ENCODE measurements around the gene CMTM3.
"Not testable (repeated sequence)": the region's sequence is repeated elsewhere in the genome, so short reads cannot be mapped to it uniquely, and the experiment has no call there.

The CMTM3 gene, protein sequence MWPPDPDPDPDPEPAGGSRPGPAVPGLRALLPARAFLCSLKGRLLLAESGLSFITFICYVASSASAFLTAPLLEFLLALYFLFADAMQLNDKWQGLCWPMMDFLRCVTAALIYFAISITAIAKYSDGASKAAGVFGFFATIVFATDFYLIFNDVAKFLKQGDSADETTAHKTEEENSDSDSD

GRCh38 chr16:66604376-66605176, at the start of gene CMTM3:
Gene CMTM3 (plus strand): TSS chr16:66604704. CDS start chr16:66604806, 102 bp downstream.
- no peak for FAIRE-seq

GRCh38 chr16:66560107-66560506, 44.4 kb upstream of the CMTM3 start:
- FAIRE-seq: no peak

DNA sequence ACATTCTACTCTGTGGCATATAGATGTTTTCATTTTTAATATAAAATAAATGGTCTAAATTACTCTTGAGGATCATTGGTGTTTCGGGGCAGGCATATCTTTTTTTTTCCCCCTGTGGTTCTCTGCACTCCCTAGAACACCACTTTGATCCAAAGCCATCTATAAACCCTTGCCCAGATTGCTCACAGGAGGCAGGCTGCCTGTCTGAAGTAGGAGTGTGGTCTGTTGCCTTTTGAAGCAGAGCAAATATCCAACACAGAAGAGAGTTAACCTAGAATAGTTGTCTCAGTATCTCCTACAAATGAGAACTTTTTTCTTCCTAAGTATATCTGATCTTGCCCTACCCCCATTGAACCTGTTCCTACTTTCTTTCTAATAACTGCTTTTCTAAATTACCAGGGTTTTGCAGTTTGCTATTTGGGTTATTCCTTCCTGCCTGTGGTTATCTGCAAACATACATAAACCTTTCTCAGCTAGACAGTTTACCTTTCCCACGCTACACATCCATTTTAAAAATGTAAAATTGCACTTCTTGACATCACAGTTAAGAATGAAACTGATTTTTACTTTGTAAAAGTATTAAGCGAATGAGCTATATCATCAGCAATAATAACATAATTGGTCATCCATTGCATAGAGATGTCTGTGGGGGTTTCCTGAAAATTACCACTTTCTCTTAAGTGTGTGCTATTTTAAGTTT, 43.0 kb upstream of the CMTM3 start:
- no peak for FAIRE-seq

- peak; percentile 4 for FAIRE-seq
Measured at GRCh38 chr16:66562409-66562808, 42.1 kb upstream of the CMTM3 start.

- FAIRE-seq: no peak
Measured at GRCh38 chr16:66562986-66563385, 41.5 kb upstream of the CMTM3 start.

DNA sequence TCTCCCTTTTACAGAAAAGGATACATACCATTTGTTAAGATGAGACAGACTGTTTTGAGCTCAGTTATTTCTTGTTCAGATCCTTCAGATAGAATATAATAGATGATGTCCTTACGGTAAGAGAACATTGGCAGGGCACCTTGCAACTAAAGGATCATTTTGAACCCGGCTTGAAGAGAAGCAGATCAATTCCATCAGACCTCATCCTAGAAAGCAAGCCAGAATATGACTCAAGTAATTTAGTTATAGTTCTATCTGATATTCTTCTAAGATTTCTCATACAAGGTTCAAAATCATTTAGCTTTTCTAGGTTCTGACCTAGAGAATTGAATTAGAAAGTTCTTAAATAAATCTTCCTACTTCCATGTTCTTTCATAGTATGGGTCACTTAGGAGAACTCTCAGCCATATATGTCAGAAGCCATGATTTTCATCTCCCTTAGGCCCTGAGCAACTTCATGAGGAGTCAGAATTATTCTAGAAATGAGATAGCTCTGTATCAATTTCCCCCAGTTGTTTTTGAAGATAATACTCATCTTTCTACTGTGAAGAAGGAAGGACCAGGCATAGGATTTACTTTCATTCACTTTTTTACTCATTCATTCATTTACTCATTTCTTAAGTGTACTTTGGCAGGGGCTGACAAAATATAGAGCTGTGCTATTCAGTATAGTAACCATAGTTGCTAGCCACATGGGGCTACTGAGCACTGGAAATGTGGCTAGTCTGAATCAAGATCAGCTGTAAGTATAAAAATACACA, 40.8 kb upstream of the CMTM3 start:
- FAIRE-seq: no peak

- FAIRE-seq: no peak
Measured at GRCh38 chr16:66566051-66566901, 38.2 kb upstream of the CMTM3 start, which contains the start of gene CMTM1. Gene CMTM1 (plus strand): TSS chr16:66566439. CDS start chr16:66566514, 75 bp downstream.

GRCh38 chr16:66567270-66567669, 37.2 kb upstream of the CMTM3 start:
- not testable (repeated sequence) for FAIRE-seq

DNA sequence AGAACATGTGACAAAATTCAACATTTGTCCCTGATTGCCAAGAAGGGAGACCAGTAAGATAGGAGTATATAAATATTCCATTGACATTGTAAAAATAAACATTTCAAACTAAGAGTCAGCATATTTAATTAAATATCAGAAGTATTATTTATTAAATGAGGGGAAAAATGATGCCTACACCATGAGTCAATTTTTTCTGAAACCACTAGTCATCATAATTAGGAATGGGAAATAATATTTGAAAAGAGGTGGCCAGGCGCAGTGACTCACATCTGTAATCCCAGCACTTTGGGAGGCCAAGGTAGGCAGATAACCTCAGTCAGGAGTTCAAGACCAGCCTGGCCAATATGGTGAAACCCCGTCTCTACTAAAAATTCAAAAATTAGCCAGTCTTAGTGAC, 36.1 kb upstream of the CMTM3 start:
- no peak for FAIRE-seq

GRCh38 chr16:66569131-66569530, 35.4 kb upstream of the CMTM3 start:
- no peak for FAIRE-seq

DNA sequence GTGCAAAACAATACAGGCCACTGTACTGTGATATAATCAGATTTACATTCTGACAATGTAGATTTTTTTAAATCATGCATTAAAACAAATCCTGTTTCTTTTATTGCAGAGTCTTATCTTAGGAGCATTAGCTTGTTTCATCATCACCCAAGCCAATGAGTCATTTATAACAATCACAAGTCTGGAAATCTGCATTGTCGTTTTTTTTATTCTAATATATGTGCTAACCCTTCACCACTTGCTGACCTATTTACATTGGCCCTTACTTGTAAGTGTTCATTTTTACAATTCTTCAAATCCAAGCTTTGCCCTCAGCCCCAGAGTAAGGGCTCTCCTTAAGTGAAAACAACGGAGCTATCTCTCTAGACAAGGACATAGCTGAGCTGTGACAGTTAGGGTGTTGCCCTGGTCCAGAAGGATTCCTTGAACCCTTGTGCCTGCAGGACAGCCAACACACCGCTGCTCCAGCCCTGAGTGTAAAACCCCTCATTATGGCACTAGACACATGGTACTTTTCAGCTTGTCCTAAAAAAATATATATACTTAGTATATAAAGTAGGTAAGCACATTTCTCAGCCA, 34.6 kb upstream of the CMTM3 start:
- FAIRE-seq: no peak

- FAIRE-seq: no peak
Measured at GRCh38 chr16:66572356-66572755, 32.1 kb upstream of the CMTM3 start.

DNA sequence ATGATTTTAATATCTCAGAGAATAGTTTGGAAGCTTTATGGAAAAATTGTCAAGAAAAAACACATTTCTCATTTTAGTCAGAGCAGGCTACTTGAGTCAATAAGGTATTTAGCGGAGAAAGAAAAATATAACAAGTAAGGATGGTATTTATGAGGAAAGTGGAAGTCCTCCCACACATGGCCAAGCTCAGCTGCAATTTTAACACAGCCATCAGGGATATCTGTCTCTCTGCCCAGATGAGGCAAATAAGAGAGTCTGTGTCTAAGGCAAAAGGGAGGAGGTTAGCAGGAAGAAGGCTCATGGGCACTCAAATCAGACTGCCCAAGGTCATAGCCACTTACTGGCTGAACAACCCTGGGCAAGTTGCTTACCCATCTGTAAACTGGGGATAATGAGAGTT, 30.4 kb upstream of the CMTM3 start:
- FAIRE-seq: no peak

DNA sequence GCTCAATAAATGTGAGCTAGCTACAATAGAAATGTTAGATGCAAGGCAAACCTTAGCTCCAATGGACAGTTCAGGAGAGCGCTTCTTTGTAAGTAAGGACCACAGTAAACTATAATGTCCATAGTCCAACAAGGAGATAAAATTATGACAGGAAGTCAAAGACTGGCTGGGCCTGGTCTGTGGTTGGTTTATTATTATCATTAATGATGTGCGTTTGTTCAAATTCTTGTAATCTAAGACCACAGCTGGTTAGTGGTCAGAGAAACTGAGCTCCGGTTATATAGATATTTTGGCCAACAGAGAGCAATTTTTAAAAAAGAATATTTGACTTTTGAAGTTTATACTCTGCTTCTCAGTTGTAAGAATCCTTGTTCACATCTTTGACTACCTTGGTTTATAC, 30.0 kb upstream of the CMTM3 start:
- FAIRE-seq: no peak

- FAIRE-seq: no peak
Measured at GRCh38 chr16:66575060-66575459, 29.4 kb upstream of the CMTM3 start.

- no peak for FAIRE-seq
Measured at GRCh38 chr16:66576296-66576695, 28.2 kb upstream of the CMTM3 start.

GRCh38 chr16:66578651-66579531, 25.6 kb upstream of the CMTM3 start, which contains the start of gene CMTM2:
Gene CMTM2 (plus strand): TSS chr16:66579463. CDS start chr16:66579608, 145 bp downstream.
- no peak for FAIRE-seq

DNA sequence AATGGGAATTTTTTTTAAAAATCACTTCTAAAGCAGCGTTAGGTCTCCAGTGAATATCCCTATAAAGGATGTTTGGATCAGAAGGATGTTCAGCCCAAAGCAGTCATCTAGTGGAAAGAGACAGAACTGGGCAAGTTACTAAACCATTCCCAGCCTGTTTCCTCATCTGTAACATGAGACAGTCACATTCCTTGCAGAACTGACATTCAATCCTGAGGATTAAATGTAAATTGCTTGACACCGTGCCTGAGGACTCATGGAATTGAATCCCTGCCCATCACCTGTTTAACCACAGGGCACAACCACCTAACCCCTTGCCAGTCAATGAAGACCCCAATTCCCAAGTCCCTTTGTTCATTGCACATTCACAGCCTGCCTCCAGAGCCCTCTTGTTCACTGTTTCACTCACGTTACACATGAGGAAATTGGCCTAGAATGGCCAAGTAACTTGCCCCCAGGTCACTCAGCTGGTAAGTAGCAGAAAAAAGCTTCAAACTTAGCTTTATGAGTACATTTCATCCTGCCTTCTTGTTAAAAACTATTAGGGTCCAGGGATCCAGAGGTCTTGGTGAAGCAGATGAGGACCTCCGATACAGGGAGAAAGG, 23.8 kb upstream of the CMTM3 start:
- no peak for FAIRE-seq

DNA sequence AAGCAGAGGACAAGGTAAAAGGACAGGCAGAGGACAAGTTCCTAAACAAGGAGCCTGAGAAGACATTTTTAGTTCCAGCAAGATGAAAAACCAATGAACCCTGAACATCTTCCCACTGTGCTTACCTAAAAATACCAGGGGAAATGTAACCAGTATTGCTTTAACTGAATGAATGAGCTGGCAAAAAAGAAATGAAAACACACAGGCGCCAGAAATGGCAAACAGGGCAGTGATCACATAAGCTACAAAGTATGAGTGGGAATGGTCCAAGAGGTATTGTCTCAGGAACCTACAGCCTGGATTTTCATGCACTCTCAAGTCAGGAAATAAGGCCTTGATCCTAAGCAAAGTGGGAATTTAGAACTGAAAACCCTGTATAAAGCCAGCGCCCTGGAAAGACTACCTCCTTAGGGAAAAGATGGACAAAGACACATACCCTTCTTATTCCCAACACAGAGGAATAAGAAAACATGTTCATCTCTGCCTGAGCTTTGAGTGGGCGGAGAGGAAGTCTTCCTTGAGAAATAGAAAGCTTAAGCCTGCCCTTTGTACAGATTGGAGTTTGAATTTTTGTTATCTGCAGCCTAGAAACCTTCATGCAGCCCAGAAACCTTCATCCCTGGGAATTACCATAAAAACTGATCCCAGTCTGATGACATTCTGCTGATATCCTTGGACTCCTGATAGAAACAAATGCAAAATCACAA, 23.1 kb upstream of the CMTM3 start:
- no peak for FAIRE-seq
